ENCODE data around the gene CHRM3. TPM values are rescaled to one million over a fixed set of nuclear protein-coding genes. Genes with fewer than 3 reads are reported as not detected.
A peak's percentile ranks its signal among the peaks of the same experiment; 100 is the strongest.

Gene CHRM3
- total and polyA plus RNA-seq, 11 donors = 0.03 to 1.5 (median 0.27) TPM; not detected in 2

- TF ChIP-seq POLR2A (IDR thresholded peaks at IDR 0.05) = no peak
- TF ChIP-seq, protein P1, sequence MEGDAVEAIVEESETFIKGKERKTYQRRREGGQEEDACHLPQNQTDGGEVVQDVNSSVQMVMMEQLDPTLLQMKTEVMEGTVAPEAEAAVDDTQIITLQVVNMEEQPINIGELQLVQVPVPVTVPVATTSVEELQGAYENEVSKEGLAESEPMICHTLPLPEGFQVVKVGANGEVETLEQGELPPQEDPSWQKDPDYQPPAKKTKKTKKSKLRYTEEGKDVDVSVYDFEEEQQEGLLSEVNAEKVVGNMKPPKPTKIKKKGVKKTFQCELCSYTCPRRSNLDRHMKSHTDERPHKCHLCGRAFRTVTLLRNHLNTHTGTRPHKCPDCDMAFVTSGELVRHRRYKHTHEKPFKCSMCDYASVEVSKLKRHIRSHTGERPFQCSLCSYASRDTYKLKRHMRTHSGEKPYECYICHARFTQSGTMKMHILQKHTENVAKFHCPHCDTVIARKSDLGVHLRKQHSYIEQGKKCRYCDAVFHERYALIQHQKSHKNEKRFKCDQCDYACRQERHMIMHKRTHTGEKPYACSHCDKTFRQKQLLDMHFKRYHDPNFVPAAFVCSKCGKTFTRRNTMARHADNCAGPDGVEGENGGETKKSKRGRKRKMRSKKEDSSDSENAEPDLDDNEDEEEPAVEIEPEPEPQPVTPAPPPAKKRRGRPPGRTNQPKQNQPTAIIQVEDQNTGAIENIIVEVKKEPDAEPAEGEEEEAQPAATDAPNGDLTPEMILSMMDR (IDR thresholded peaks at IDR 0.05) = no peak
- WGBS, 4 donors = 65 to 84% (median 67%) methylated on average over 5 of the region's 5 CpGs
- no peaks in the 10 kb centered on the region for H3K36me3 ChIP-seq
- no peak overlapping the region for H3K4me3 ChIP-seq
- H3K4me1 ChIP-seq = no peaks in the 10 kb centered on the region
- peak overlapping the region in 1 of 12 donors; percentile 34 for H3K27ac ChIP-seq
- no peak for DNase-seq
- intact Hi-C loops (cut with DNase I) = no loop called here
- no peaks in the 10 kb centered on the region for H3K27me3 ChIP-seq
- ATAC-seq = no peak
- no peaks in the 10 kb centered on the region for H3K9me3 ChIP-seq
Observed at GRCh38 chr1:239417986-239418640, 31.7 kb downstream of the CHRM3 start.

DNA sequence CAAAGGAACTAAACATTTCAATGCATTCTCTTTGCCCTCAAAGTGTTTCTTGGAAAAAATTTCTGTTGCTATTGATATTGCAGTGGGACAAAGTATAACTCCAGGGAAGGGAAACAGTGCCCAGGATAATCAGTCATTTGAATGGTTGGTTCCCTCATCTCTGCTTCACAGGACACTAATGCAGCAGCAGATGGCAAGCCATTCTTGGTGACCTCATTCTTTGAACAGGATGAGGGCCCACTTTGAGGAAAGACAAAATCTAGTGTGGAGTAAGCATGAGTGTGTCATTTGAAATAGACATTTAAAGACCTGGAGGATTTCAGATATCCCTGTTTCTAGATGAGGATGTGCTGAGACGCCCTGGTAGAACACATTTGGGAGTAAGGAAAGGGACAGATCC lies 32.3 kb downstream of the CHRM3 start:
- DNase-seq = no peak
- ATAC-seq = no peak
- Histone ChIP-seq H3K4me3 (no peak overlapping the region), H3K27me3 (no peaks in the 10 kb centered on the region), H3K4me1 (no peaks in the 10 kb centered on the region), H3K27ac (peak overlapping the region in 1 of 12 donors; percentile 34), H3K9me3 (no peaks in the 10 kb centered on the region), H3K36me3 (no peaks in the 10 kb centered on the region)
- TF ChIP-seq, protein P1 (IDR thresholded peaks at IDR 0.05) = no peak
- no peak for TF ChIP-seq POLR2A (IDR thresholded peaks at IDR 0.05)
- WGBS, 4 donors = 90 to 100% (median 92%) methylated on average over 1 of the region's 1 CpG
- intact Hi-C loops (cut with DNase I) = no loop called here

DNA sequence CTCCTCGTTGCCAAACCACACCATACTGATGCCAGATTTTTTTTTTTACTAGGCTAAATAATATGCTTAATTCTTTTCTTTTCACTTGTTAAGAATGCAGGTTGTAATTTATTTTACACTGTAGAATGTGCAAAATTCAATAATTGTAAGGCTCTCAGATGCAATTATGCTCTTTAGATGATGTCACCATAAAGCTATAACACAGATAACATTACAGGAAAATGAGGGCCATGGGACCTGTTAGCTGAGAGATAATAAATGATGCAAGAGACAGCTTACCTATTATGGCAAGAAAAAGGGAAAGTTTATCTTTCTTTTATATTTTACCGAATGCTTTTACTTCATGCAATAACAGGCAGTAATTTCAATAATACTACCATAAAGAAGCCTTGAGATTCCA lies 35.4 kb downstream of the CHRM3 start:
- Histone ChIP-seq H3K4me3 (no peak overlapping the region), H3K9me3 (no peaks in the 10 kb centered on the region), H3K4me1 (no peaks in the 10 kb centered on the region), H3K27ac (no peak overlapping the region), H3K27me3 (no peaks in the 10 kb centered on the region), H3K36me3 (no peaks in the 10 kb centered on the region)
- intact Hi-C loops (cut with DNase I) = no loop called here
- WGBS, 4 donors = 61 to 74% (median 64%) methylated on average over 2 of the region's 2 CpGs
- TF ChIP-seq POLR2A (IDR thresholded peaks at IDR 0.05) = no peak
- TF ChIP-seq, protein P1 (IDR thresholded peaks at IDR 0.05) = no peak
- no peak for DNase-seq
- no peak for ATAC-seq

GRCh38 chr1:239422818-239423217 lies 36.5 kb downstream of the CHRM3 start:
- H3K9me3 ChIP-seq = no peaks in the 10 kb centered on the region
- no peak overlapping the region for H3K27ac ChIP-seq
- H3K4me3 ChIP-seq = no peak overlapping the region
- H3K4me1 ChIP-seq = no peaks in the 10 kb centered on the region
- DNase-seq = no peak
- no peaks in the 10 kb centered on the region for H3K27me3 ChIP-seq
- TF ChIP-seq, protein P1 (IDR thresholded peaks at IDR 0.05) = no peak
- TF ChIP-seq POLR2A (IDR thresholded peaks at IDR 0.05) = no peak
- H3K36me3 ChIP-seq = no peaks in the 10 kb centered on the region
- ATAC-seq = no peak
- intact Hi-C loops (cut with DNase I) = no loop called here
- WGBS, 4 donors = 58 to 71% (median 66%) methylated on average over 3 of the region's 3 CpGs
